Measurements from ENCODE around the gene LILRA5.
"Not testable (repeated sequence)": the region's sequence is repeated elsewhere in the genome, so short reads cannot be mapped to it uniquely, and the experiment has no call there.

Gene LILRA5

DNA sequence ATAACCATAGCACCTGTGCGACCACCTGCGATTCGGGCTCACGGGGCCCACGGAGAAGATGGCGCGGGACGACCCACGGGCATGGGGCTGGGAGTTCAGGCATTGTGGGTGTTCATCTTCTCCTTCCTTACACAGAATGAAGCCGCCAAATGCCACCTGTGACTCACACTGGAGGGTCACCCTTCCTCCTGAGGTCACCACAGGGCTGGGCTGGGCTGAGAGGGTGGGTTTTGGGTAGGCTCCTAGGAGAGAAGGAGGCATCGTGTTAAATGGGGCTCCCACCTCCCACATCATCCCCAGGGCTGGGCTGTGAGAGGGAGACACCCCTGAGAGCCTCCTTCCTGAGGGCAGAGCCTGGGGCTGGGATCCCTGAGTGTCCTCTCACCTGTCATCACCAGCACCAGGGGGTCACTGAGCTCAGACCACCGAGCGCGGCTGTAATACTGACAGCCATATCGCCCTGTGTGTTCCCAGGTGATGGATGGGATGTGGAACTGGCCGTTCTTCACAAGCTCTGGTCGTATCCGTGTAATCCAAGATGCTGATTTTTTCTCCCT, 33.5 kb downstream of the LILRA5 start:
- TF ChIP-seq, protein P1, sequence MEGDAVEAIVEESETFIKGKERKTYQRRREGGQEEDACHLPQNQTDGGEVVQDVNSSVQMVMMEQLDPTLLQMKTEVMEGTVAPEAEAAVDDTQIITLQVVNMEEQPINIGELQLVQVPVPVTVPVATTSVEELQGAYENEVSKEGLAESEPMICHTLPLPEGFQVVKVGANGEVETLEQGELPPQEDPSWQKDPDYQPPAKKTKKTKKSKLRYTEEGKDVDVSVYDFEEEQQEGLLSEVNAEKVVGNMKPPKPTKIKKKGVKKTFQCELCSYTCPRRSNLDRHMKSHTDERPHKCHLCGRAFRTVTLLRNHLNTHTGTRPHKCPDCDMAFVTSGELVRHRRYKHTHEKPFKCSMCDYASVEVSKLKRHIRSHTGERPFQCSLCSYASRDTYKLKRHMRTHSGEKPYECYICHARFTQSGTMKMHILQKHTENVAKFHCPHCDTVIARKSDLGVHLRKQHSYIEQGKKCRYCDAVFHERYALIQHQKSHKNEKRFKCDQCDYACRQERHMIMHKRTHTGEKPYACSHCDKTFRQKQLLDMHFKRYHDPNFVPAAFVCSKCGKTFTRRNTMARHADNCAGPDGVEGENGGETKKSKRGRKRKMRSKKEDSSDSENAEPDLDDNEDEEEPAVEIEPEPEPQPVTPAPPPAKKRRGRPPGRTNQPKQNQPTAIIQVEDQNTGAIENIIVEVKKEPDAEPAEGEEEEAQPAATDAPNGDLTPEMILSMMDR (IDR thresholded peaks at IDR 0.05; ENCODE audit: extremely low read depth, insufficient read depth, missing control alignments), result no peak
- in situ Hi-C loops (cut with MboI; ENCODE audit: low pct_unique_long_range_greater_than_20kb, low sequenced_read_pairs, unreplicated experiment), result no loop called here
- DNase-seq (ENCODE audit: low spot score), result no peak

DNA sequence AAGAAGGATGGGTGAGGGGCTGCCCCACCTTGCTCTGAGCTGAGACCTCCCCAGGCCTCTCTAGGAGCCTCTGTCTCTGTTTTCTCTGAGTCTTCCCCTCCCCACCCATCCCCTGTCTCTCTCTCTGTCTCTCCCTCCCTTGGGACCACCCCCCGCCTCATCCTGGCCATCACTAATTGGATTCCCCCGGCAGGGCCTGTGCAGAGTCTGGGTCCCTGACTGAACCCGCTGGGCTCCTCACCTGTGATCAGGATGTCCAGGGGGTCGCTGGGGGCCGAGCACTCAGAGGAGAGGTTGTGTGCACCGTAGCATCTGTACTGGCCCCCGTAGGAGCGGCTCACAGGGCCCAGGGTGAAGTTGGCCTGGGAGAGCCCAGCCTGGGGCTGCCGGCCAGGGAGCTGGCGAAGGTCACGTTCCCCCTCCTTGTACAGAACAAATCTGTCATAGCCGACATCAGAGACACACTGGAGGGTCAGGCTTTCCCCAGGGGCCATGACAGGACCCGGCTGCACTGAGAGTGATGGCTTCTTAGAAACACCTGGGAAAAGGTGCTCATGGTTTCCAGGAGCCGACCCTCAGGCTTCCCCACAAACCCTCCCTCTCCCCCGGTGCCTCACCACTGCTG, 34.3 kb downstream of the LILRA5 start:
- in situ Hi-C loops (cut with MboI; ENCODE audit: low pct_unique_long_range_greater_than_20kb, low sequenced_read_pairs, unreplicated experiment), result not testable (repeated sequence)

GRCh38 chr19:54278056-54278455, 34.9 kb downstream of the LILRA5 start:
- DNase-seq (ENCODE audit: low spot score); in situ Hi-C loops (cut with MboI; ENCODE audit: low pct_unique_long_range_greater_than_20kb, low sequenced_read_pairs, unreplicated experiment): not testable (repeated sequence)

More for the DNA sequence above, 34.3 kb downstream of the LILRA5 start:
- DNase-seq (ENCODE audit: low spot score), result not testable (repeated sequence)

- in situ Hi-C loops (cut with MboI; ENCODE audit: low pct_unique_long_range_greater_than_20kb, low sequenced_read_pairs, unreplicated experiment); DNase-seq (ENCODE audit: low spot score): not testable (repeated sequence)
These were observed 35.8 kb downstream of the LILRA5 start for GRCh38 chr19:54277111-54277615.

- DNase-seq (ENCODE audit: low spot score), result no peak
- in situ Hi-C loops (cut with MboI; ENCODE audit: low pct_unique_long_range_greater_than_20kb, low sequenced_read_pairs, unreplicated experiment), result no loop called here
- TF ChIP-seq, protein P1 (IDR thresholded peaks at IDR 0.05; ENCODE audit: extremely low read depth, insufficient read depth, missing control alignments), result no peak
These were observed 37.0 kb downstream of the LILRA5 start for GRCh38 chr19:54275951-54276350.

- in situ Hi-C loops (cut with MboI; ENCODE audit: low pct_unique_long_range_greater_than_20kb, low sequenced_read_pairs, unreplicated experiment); DNase-seq (ENCODE audit: low spot score): not testable (repeated sequence)
These were observed 38.5 kb downstream of the LILRA5 start for GRCh38 chr19:54274516-54274915.

GRCh38 chr19:54273821-54274220, 39.1 kb downstream of the LILRA5 start:
- in situ Hi-C loops (cut with MboI; ENCODE audit: low pct_unique_long_range_greater_than_20kb, low sequenced_read_pairs, unreplicated experiment), result no loop called here
- DNase-seq (ENCODE audit: low spot score), result no peak
- TF ChIP-seq, protein P1 (IDR thresholded peaks at IDR 0.05; ENCODE audit: extremely low read depth, insufficient read depth, missing control alignments), result no peak

DNA sequence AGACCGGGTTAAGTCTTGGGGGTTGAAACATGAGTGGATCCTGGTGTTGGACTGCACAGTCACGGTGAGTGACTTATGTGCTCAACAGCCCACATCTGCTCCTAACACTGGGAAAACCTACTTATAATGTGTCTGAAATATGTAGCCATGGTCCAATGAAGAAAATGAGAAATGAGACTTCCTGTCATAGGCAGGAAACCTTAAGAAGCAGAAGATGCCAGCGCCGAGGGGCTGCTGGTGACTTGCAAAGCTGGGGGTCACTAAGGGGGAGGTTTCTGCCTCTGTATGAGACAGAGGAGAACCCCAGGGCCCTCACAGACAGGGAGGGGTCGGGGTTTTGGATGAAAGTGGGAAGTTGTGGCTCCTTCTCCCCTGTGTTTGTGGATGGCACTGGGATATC, 40.8 kb downstream of the LILRA5 start:
- DNase-seq (ENCODE audit: low spot score); in situ Hi-C loops (cut with MboI; ENCODE audit: low pct_unique_long_range_greater_than_20kb, low sequenced_read_pairs, unreplicated experiment): not testable (repeated sequence)

DNA sequence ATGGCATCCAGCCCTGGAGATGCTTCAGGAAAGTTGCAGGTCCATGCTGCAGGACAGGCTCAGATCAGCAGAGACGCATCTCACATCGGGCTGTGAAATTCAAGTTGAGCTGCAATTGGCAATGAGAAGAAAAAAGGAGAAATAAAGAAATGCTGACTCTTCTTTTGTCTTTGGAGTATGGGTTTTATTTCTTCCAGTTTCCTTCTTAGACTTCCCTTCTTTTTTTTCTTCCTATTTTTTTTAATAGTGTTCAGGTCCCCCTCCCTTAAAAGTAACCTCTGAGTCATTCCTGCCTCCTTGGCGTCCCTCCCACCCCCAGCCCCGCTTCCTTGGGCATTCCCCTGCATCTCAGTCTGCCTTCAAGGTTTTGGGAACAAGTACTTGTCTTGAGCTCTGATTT, 41.4 kb downstream of the LILRA5 start:
- DNase-seq (ENCODE audit: low spot score); in situ Hi-C loops (cut with MboI; ENCODE audit: low pct_unique_long_range_greater_than_20kb, low sequenced_read_pairs, unreplicated experiment): not testable (repeated sequence)

DNA sequence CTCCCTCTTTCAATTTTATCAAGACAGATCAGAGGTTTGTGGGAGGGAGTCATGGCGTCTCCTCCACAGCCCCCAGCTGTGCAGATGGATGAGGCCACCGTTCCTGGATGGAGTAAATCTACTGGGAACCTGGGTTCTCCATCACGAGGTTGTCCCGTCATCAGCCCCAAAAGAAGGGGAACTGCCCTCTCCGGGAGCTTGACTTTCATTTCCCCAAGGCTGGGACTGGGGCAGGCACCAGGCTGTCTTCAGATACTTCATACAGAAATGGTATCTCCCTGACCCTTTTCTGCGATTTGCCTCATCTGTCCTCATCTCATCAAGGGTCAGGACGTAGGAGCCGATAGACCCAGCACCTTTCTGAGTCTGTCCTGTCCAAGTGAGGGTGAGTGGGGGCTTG, 41.9 kb downstream of the LILRA5 start:
- in situ Hi-C loops (cut with MboI; ENCODE audit: low pct_unique_long_range_greater_than_20kb, low sequenced_read_pairs, unreplicated experiment), result no loop called here
- TF ChIP-seq, protein P1 (IDR thresholded peaks at IDR 0.05; ENCODE audit: extremely low read depth, insufficient read depth, missing control alignments), result no peak
- DNase-seq (ENCODE audit: low spot score), result no peak

All from GM13977 (cell line).